K562 (cell line): ENCODE data around the gene PET117. TPM values are rescaled to one million over a fixed set of nuclear protein-coding genes. Genes with fewer than 3 reads are reported as not detected.

Source experiments
- polyA plus RNA-seq, 8 experiments: library from polyadenylated mRNA; depleted of rRNA in 4 of 8; stranded (reverse) in 5 of 8; unstranded in 3 of 8; fragments of >200 nt; fragmentation: Nextera tagmentation in 2 of 8; fragmentation: Illumina TruSeq in 1 of 8; extraction: Ambion mirVana in 2 of 8; extraction: Trizol in 1 of 8; gene quantifications; 2 replicates each; pipeline versions ENCODE4 v1.2.1 to v1.2.3, GENCODE V29; 2011 to 2014; ENCODE audit warnings: inconsistent platforms in 1 of 8, missing spikeins in 1 of 8
- small RNA-seq: library from RNA; depleted of rRNA; stranded (forward); fragments of <200 nt; gene quantifications from one replicate; pipeline ENCODE3, GENCODE V24; 2014
- total RNA-seq, 7 experiments: library from RNA; depleted of rRNA in 6 of 7; stranded (reverse); fragments of >200 nt in 6 of 7; fragmentation: Illumina TruSeq in 2 of 7; extraction: Trizol in 2 of 7; gene quantifications; 2 replicates each; pipeline versions ENCODE4 v1.2.1 to v1.2.3, GENCODE V29; 2011 to 2021; ENCODE audit warnings: low replicate concordance in 1 of 7

The PET117 gene
- total and polyA plus RNA-seq, 9 of the 15 experiments (the other 6 are each of a cell fraction or from before 2014, with no cell fraction given): 7.1 to 18.2 (median 12.4) TPM

Small RNA genes lying within 50 kb of the gene (small RNA-seq; reads per million reads assigned to genes)
- gene RF00019 (not detected), gene RNU7-137P (not detected)

Other genes with a start within 250 kb of the PET117 start
- 150 and 171 TPM in 2 replicates for gene SNX5, start 169.1 kb upstream of the PET117 start, total RNA-seq (2014; rRNA removed)
- gene SNX5, start 169.1 kb upstream of the PET117 start, total RNA-seq (2014; rRNA removed; fragmentation: Illumina TruSeq; extraction: Trizol): 157 and 183 TPM in 2 replicates
- 156 and 164 TPM in 2 replicates for gene SNX5, start 169.1 kb upstream of the PET117 start, total RNA-seq (2015; rRNA removed; fragmentation: Illumina TruSeq; extraction: Trizol)
- 128 and 142 TPM in 2 replicates for gene SNX5, start 169.1 kb upstream of the PET117 start, total RNA-seq (2021)
- 139 and 174 TPM in 2 replicates for gene SNX5, start 169.1 kb upstream of the PET117 start, polyA plus RNA-seq (2011; rRNA removed)
- gene SNX5, start 169.1 kb upstream of the PET117 start, polyA plus RNA-seq (2014; fragmentation: Illumina TruSeq; extraction: Trizol): 150 and 160 TPM in 2 replicates
- gene SNX5, start 169.1 kb upstream of the PET117 start, polyA plus RNA-seq (2014; fragmentation: Nextera tagmentation; extraction: Ambion mirVana): 10 to 100 TPM; 53.5 to 69.8 TPM
- 232 and 276 TPM in 2 replicates for gene SNX5, start 169.1 kb upstream of the PET117 start, polyA plus RNA-seq (2014; rRNA removed)
- gene MGME1, start 168.8 kb upstream of the PET117 start, total RNA-seq (2014; rRNA removed): 15.6 and 15.9 TPM in 2 replicates
- 38.6 and 42.7 TPM in 2 replicates for gene MGME1, start 168.8 kb upstream of the PET117 start, total RNA-seq (2014; rRNA removed; fragmentation: Illumina TruSeq; extraction: Trizol)
- 34.1 and 35.0 TPM in 2 replicates for gene MGME1, start 168.8 kb upstream of the PET117 start, total RNA-seq (2015; rRNA removed; fragmentation: Illumina TruSeq; extraction: Trizol)
- 29.2 and 30.6 TPM in 2 replicates for gene MGME1, start 168.8 kb upstream of the PET117 start, total RNA-seq (2021)
- gene MGME1, start 168.8 kb upstream of the PET117 start, polyA plus RNA-seq (2011; rRNA removed): 25.9 and 36.0 TPM in 2 replicates
- 41.3 and 45.1 TPM in 2 replicates for gene MGME1, start 168.8 kb upstream of the PET117 start, polyA plus RNA-seq (2014; fragmentation: Illumina TruSeq; extraction: Trizol)
- gene MGME1, start 168.8 kb upstream of the PET117 start, polyA plus RNA-seq (2014; fragmentation: Nextera tagmentation; extraction: Ambion mirVana): 10 to 100 TPM; 13.4 to 20.7 TPM
- 23.1 and 27.3 TPM in 2 replicates for gene MGME1, start 168.8 kb upstream of the PET117 start, polyA plus RNA-seq (2014; rRNA removed)
- gene OVOL2, start 79.9 kb upstream of the PET117 start, total RNA-seq (2014; rRNA removed): not detected in 2 replicates
- gene OVOL2, start 79.9 kb upstream of the PET117 start, total RNA-seq (2014; rRNA removed; fragmentation: Illumina TruSeq; extraction: Trizol): not detected in 2 replicates
- not detected in 2 replicates for gene OVOL2, start 79.9 kb upstream of the PET117 start, total RNA-seq (2015; rRNA removed; fragmentation: Illumina TruSeq; extraction: Trizol)
- gene OVOL2, start 79.9 kb upstream of the PET117 start, total RNA-seq (2021): not detected in 2 replicates
- gene OVOL2, start 79.9 kb upstream of the PET117 start, polyA plus RNA-seq (2011; rRNA removed): not detected in 2 replicates
- not detected in 2 replicates for gene OVOL2, start 79.9 kb upstream of the PET117 start, polyA plus RNA-seq (2014; fragmentation: Illumina TruSeq; extraction: Trizol)
- gene OVOL2, start 79.9 kb upstream of the PET117 start, polyA plus RNA-seq (2014; fragmentation: Nextera tagmentation; extraction: Ambion mirVana): not detected
- gene OVOL2, start 79.9 kb upstream of the PET117 start, polyA plus RNA-seq (2014; rRNA removed): 0.22 TPM in 1 of 2 replicates, not detected in the other
- gene KAT14, start within 50 bp of the PET117 start, total RNA-seq (2014; rRNA removed): 4.4 and 5.6 TPM in 2 replicates
- gene KAT14, start within 50 bp of the PET117 start, total RNA-seq (2014; rRNA removed; fragmentation: Illumina TruSeq; extraction: Trizol): 5.6 and 5.9 TPM in 2 replicates
- gene KAT14, start within 50 bp of the PET117 start, total RNA-seq (2015; rRNA removed; fragmentation: Illumina TruSeq; extraction: Trizol): 6.3 TPM in 2 replicates
- 6.2 and 7.2 TPM in 2 replicates for gene KAT14, start within 50 bp of the PET117 start, total RNA-seq (2021)
- gene KAT14, start within 50 bp of the PET117 start, polyA plus RNA-seq (2011; rRNA removed): 6.0 and 7.0 TPM in 2 replicates
- 4.7 and 6.2 TPM in 2 replicates for gene KAT14, start within 50 bp of the PET117 start, polyA plus RNA-seq (2014; fragmentation: Illumina TruSeq; extraction: Trizol)
- 1 to 10 TPM; 1.7 to 2.3 TPM for gene KAT14, start within 50 bp of the PET117 start, polyA plus RNA-seq (2014; fragmentation: Nextera tagmentation; extraction: Ambion mirVana)
- 4.4 and 5.9 TPM in 2 replicates for gene KAT14, start within 50 bp of the PET117 start, polyA plus RNA-seq (2014; rRNA removed)
- gene ZNF133, start 150.7 kb downstream of the PET117 start, total RNA-seq (2014; rRNA removed): 4.4 TPM in 2 replicates
- 4.9 and 5.2 TPM in 2 replicates for gene ZNF133, start 150.7 kb downstream of the PET117 start, total RNA-seq (2014; rRNA removed; fragmentation: Illumina TruSeq; extraction: Trizol)
- 3.8 and 5.7 TPM in 2 replicates for gene ZNF133, start 150.7 kb downstream of the PET117 start, total RNA-seq (2015; rRNA removed; fragmentation: Illumina TruSeq; extraction: Trizol)
- 3.7 and 5.1 TPM in 2 replicates for gene ZNF133, start 150.7 kb downstream of the PET117 start, total RNA-seq (2021)
- gene ZNF133, start 150.7 kb downstream of the PET117 start, polyA plus RNA-seq (2011; rRNA removed): 6.5 and 7.1 TPM in 2 replicates
- gene ZNF133, start 150.7 kb downstream of the PET117 start, polyA plus RNA-seq (2014; fragmentation: Illumina TruSeq; extraction: Trizol): 4.1 and 5.1 TPM in 2 replicates
- gene ZNF133, start 150.7 kb downstream of the PET117 start, polyA plus RNA-seq (2014; fragmentation: Nextera tagmentation; extraction: Ambion mirVana): 1 to 10 TPM; 1.1 to 3.5 TPM
- gene ZNF133, start 150.7 kb downstream of the PET117 start, polyA plus RNA-seq (2014; rRNA removed): 3.3 and 3.4 TPM in 2 replicates